H7 (cell line): ENCODE measurements around the gene GAS1. TPM values are rescaled to one million over a fixed set of nuclear protein-coding genes. Genes with fewer than 3 reads are reported as not detected.

Experiments
- DNase-seq: peaks from one replicate; pipeline ENCODE4 v3.0.0; 2012
- H3K27me3 ChIP-seq: 2 replicates; pipeline ENCODE4 v1.6.0; 2011; ENCODE audit warnings: mild to moderate bottlenecking, low read length; ENCODE audit not compliant: control insufficient read depth, insufficient read depth
- H3K36me3 ChIP-seq: replicated peaks from 2 replicates; pipeline ENCODE4 v1.5.1; 2011; ENCODE audit warnings: low read length; ENCODE audit not compliant: control insufficient read depth, insufficient read depth
- H3K4me3 ChIP-seq: 2 replicates; pipeline ENCODE4 v1.5.1; 2011; ENCODE audit warnings: low read depth, mild to moderate bottlenecking, control low read depth, low read length, moderate library complexity; ENCODE audit not compliant: insufficient read depth
- total RNA-seq: library from RNA; depleted of rRNA; stranded (reverse); fragments of >200 nt; shearing (Covaris generic); gene quantifications from 2 replicates; pipeline ENCODE4 v1.2.3, GENCODE V29; 2014; rRNA removed

The GAS1 gene, protein sequence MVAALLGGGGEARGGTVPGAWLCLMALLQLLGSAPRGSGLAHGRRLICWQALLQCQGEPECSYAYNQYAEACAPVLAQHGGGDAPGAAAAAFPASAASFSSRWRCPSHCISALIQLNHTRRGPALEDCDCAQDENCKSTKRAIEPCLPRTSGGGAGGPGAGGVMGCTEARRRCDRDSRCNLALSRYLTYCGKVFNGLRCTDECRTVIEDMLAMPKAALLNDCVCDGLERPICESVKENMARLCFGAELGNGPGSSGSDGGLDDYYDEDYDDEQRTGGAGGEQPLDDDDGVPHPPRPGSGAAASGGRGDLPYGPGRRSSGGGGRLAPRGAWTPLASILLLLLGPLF
- total RNA-seq: 3.6 and 6.7 TPM in 2 replicates

GRCh38 chr9:86947146-86948073 lies at the start of gene GAS1:
GAS1 (minus strand) TSS chr9:86947506; CDS start chr9:86946779, 727 bp downstream.
- H3K4me3 ChIP-seq: peak within 1 kb of the TSS; percentile 65
- H3K36me3 ChIP-seq: no peaks in the 10 kb centered on the region
- H3K27me3 ChIP-seq: peaks cover 48% of the 10 kb centered on the region
- peak; percentile 91 for DNase-seq

DNA sequence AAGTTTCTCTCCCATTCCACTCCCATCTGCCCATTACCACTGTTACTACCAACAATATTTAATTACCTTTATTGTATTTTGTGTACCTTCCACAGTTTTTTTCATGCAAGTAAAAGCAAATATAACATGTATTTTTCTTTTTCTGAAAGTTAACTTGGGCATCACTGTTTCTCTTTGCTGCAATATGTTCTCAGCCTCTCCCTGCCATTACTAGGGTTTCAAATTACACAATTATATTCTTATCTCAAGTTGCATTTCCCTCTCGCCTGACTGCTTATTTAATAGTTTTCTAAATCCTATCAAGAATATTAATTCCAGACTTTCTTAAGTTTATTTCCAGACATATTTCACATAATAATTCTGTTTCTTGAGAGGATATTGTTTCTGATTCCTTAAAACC lies 46.9 kb upstream of the GAS1 start:
- H3K27me3 ChIP-seq: no peaks in the 10 kb centered on the region
- DNase-seq: no peak

DNA sequence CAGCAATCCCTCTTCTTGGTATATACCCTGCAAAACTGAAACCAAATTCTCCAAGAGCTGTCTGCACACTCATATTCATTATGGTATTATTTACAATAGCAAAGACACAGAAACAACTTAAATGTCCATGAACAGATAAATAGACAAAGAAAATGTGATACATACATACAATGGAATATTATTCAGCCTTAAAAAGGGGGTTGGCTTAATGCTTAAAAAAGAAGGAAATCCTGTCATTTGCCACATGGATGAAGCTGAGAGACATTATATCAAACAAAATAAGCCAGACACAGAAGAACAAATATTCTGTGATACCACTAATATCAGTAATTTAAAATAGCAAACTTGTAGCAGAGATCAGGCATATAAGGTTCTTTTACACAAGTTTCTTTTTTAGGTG lies 46.5 kb upstream of the GAS1 start:
- no peaks in the 10 kb centered on the region for H3K27me3 ChIP-seq
- H3K4me3 ChIP-seq: no peak overlapping the region
- H3K36me3 ChIP-seq: no peaks in the 10 kb centered on the region
- no peak for DNase-seq

More for the DNA sequence above, 46.9 kb upstream of the GAS1 start:
- H3K4me3 ChIP-seq: no peak overlapping the region
- no peaks in the 10 kb centered on the region for H3K36me3 ChIP-seq

DNA sequence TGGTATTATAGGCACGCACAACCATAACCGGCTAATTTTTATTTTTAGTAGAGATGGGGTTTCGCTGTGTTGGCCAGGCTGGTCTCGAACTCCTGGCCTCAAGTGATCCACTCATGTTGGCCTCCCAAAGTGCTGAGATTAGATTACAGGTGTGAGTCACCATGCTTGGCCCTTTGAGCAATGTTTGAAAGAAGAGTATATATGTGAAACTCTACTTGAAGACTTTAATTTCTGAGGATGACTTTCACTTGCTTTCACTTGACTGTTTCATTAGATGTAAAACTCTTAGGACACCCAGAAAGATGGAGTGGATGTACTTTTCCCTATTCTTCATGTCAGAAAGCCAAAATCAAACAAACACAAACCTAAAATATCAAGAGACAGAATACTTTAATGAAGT lies 43.8 kb upstream of the GAS1 start:
- Histone ChIP-seq H3K4me3 (no peak overlapping the region), H3K36me3 (no peaks in the 10 kb centered on the region), H3K27me3 (no peaks in the 10 kb centered on the region)
- no peak for DNase-seq

DNA sequence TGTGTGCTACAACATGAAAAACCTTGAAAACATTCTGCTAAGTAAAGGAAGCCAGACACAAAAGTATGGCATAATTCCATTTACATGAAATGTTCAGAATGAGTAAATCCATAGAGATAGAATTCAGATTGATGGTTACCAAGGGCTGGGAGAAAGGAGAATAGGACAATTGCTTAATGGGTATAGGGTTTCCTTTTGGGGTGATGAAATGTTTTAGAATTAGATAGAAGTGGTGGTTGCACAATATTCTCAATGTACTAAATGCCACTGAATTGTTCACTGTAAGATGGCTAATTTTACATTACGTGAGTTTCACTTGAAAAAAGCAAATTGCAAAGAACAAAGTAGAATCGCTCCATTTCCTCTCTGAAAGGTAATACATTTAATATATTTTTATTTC lies 43.0 kb upstream of the GAS1 start:
- Histone ChIP-seq H3K27me3 (no peaks in the 10 kb centered on the region), H3K36me3 (no peaks in the 10 kb centered on the region), H3K4me3 (no peak overlapping the region)
- DNase-seq: no peak

- Histone ChIP-seq H3K36me3 (no peaks in the 10 kb centered on the region), H3K4me3 (no peak overlapping the region), H3K27me3 (no peaks in the 10 kb centered on the region)
- DNase-seq: no peak
Observed at GRCh38 chr9:86987900-86988299, 40.6 kb upstream of the GAS1 start.

- DNase-seq: no peak
- no peaks in the 10 kb centered on the region for H3K36me3 ChIP-seq
- H3K27me3 ChIP-seq: no peaks in the 10 kb centered on the region
- no peak overlapping the region for H3K4me3 ChIP-seq
Observed at GRCh38 chr9:86985132-86985647, 37.9 kb upstream of the GAS1 start.

GRCh38 chr9:86983620-86984259 lies 36.4 kb upstream of the GAS1 start:
- no peak for DNase-seq
- Histone ChIP-seq H3K36me3 (no peaks in the 10 kb centered on the region), H3K4me3 (no peak overlapping the region), H3K27me3 (no peaks in the 10 kb centered on the region)

- Histone ChIP-seq H3K27me3 (no peaks in the 10 kb centered on the region), H3K4me3 (no peak overlapping the region), H3K36me3 (no peaks in the 10 kb centered on the region)
- DNase-seq: no peak
Observed at GRCh38 chr9:86983249-86983619, 35.9 kb upstream of the GAS1 start.

DNA sequence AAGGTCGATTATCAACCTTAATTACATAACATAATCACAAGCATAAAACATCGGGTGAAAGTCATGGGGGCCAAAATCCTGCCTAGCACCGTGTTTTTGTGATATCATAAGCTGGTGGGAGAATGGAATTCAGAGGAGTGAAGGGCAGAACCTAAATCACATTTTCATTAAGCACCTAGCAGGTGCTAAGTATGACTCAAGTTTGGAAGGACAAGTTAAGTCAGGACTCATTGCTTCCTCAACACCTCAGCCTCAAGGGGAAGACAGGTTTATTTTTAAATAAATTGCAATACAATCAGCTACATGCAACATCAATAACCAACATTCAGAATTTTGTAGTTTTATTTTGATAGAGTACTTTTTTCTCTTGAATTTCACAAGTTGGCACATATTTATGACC lies 33.5 kb upstream of the GAS1 start:
- Histone ChIP-seq H3K4me3 (no peak overlapping the region), H3K36me3 (no peaks in the 10 kb centered on the region), H3K27me3 (no peaks in the 10 kb centered on the region)
- no peak for DNase-seq

DNA sequence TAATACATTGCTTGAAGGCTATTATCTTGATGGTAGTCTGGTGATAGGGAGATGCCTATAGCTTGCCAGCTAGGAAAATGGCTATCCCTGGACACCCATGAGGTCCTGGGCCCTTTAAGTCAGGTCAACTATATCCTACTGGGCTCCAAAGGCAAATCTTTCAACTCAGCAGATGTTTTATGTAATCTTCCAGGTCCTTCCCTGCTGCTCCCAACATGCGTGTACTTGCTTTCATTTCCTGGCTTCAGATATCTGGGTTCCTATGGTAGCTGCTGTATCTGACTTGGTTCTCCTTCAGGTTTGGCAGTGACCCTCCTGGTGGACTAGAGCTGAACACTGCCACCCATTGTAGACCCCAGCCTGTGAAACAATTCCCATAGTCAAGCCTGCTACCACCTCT lies 32.4 kb upstream of the GAS1 start:
- Histone ChIP-seq H3K4me3 (no peak overlapping the region), H3K36me3 (no peaks in the 10 kb centered on the region), H3K27me3 (no peaks in the 10 kb centered on the region)
- no peak for DNase-seq

- Histone ChIP-seq H3K27me3 (no peaks in the 10 kb centered on the region), H3K4me3 (no peak overlapping the region), H3K36me3 (no peaks in the 10 kb centered on the region)
- DNase-seq: no peak
Observed at GRCh38 chr9:86978922-86979474, 31.7 kb upstream of the GAS1 start.

DNA sequence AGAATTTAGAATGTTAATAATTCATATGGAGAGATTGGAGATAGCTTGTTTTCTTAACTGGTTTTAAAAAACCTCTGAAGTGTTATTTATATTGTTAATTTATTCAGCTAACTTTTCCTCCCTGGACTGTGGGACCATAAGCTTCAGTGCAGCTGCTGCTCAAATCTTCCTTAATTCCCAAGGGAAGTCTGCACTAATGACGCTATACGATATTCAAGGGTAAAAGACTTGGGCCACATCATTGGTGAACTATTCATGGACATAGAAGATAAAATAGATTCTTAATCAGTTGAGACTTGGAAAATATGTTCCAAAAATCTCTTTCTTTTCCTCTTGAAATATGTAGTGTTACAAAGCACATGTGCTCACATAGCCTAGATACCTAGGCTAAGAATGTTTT lies 31.1 kb upstream of the GAS1 start:
- Histone ChIP-seq H3K4me3 (no peak overlapping the region), H3K36me3 (no peaks in the 10 kb centered on the region), H3K27me3 (no peaks in the 10 kb centered on the region)
- no peak for DNase-seq

- no peak for DNase-seq
- Histone ChIP-seq H3K36me3 (no peaks in the 10 kb centered on the region), H3K27me3 (no peaks in the 10 kb centered on the region), H3K4me3 (no peak overlapping the region)
Observed at GRCh38 chr9:86977205-86977835, 30.0 kb upstream of the GAS1 start.
